Astrocyte of the spinal cord (primary cell): ENCODE measurements around the gene VPS45.

Source experiments
- DNase-seq: peaks from one replicate; pipeline ENCODE4 v3.0.0; 2011; ENCODE audit warnings: low read depth, low spot score
- H3K4me3 ChIP-seq: 2 replicates; pipeline ENCODE4 v1.5.1; 2011; ENCODE audit warnings: low read depth, mild to moderate bottlenecking, low read length, moderate library complexity
- in situ Hi-C: cut with HindIII; loops from 2 replicates; pipeline ENCODE4 v1.10.0; 2017; ENCODE audit warnings: low sequenced_read_pairs
- TF ChIP-seq, protein P1 (sequence below): IDR thresholded peaks from 2 replicates; pipeline ENCODE4 v1.5.1; 2012; ENCODE audit warnings: low read depth, mild to moderate bottlenecking, low read length, inconsistent platforms

Gene VPS45

DNA sequence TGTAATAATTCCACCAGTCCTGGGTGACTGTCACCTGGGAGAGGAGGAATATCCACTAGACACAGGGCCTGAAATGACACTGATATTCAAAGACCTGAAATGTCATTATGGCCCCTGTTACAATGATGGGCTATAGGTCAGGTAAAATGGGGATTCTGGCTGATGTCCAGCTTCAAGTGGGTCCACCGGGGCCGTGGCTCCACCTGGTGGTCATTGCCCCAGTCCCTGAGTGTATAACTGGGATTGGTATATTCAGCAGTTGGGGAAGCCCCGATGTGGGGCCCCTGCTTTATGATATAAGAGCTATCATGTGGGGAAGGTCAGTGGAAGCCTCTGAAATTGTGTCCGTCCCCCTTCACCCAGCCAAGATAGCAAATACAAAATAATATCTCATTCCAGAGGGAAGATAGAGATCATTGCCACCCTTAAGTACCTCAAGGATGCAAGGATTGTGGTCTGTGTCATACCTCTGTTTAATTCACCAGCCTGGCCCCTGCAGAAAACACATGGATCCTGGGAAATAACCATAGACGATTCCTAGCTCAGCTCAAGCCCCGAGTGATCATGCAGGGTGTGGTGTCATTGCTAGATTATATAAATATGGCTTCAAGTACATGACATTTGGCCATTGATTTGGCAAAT is 101.5 kb downstream of the VPS45 start:
- H3K4me3 ChIP-seq, result no peak overlapping the region
- TF ChIP-seq, protein P1, sequence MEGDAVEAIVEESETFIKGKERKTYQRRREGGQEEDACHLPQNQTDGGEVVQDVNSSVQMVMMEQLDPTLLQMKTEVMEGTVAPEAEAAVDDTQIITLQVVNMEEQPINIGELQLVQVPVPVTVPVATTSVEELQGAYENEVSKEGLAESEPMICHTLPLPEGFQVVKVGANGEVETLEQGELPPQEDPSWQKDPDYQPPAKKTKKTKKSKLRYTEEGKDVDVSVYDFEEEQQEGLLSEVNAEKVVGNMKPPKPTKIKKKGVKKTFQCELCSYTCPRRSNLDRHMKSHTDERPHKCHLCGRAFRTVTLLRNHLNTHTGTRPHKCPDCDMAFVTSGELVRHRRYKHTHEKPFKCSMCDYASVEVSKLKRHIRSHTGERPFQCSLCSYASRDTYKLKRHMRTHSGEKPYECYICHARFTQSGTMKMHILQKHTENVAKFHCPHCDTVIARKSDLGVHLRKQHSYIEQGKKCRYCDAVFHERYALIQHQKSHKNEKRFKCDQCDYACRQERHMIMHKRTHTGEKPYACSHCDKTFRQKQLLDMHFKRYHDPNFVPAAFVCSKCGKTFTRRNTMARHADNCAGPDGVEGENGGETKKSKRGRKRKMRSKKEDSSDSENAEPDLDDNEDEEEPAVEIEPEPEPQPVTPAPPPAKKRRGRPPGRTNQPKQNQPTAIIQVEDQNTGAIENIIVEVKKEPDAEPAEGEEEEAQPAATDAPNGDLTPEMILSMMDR, result peak; percentile 82
- peak; percentile 66 for DNase-seq
- in situ Hi-C loops, result no loop called here

GRCh38 chr1:150171801-150172200 is 104.2 kb downstream of the VPS45 start:
- DNase-seq, result no peak
- H3K4me3 ChIP-seq, result no peak overlapping the region
- in situ Hi-C loops, result no loop called here
- TF ChIP-seq, protein P1, result no peak

GRCh38 chr1:150173141-150173585 is 105.6 kb downstream of the VPS45 start:
- in situ Hi-C loops, result no loop called here
- H3K4me3 ChIP-seq, result no peak overlapping the region
- DNase-seq, result no peak
- TF ChIP-seq, protein P1, result no peak

- TF ChIP-seq, protein P1, result no peak
- in situ Hi-C loops, result no loop called here
- no peak overlapping the region for H3K4me3 ChIP-seq
- DNase-seq, result no peak
Observed at GRCh38 chr1:150176593-150176992, 109.0 kb downstream of the VPS45 start.

DNA sequence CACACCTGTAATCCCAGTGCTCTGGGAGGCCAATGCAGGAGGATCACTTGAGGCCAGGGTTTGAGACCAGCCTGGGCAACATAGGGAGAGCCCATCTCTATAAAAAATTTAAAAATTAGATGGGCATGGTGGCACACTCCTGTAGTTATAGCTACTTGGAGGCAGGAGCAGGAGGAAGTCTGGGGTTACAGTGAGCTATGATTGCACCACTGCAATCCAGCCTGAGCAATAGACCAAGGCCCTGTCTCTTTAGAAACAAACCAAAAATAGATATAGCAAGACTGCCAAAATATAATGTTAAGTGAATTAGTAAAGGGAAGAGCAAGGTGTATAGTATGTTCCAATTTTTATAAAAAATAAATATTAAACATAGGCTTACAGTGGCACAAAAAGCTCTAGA is 111.0 kb downstream of the VPS45 start:
- in situ Hi-C loops, result no loop called here
- TF ChIP-seq, protein P1, result no peak
- no peak for DNase-seq
- H3K4me3 ChIP-seq, result no peak overlapping the region

GRCh38 chr1:150179867-150180266 is 112.3 kb downstream of the VPS45 start:
- in situ Hi-C loops, result no loop called here
- no peak for DNase-seq
- TF ChIP-seq, protein P1, result no peak
- H3K4me3 ChIP-seq, result no peak overlapping the region
